GM18951 (cell line): ENCODE data around the gene TAF4B.
"Not testable (repeated sequence)": the region's sequence is repeated elsewhere in the genome, so short reads cannot be mapped to it uniquely, and the experiment has no call there.

Source experiments
- POLR2A ChIP-seq: IDR thresholded peaks from 4 replicates; pipeline ENCODE4 v1.6.1; 2011; ENCODE audit warnings: mild to moderate bottlenecking; ENCODE audit not compliant: insufficient read length, insufficient read depth; ENCODE audit errors: extremely low read depth
- in situ Hi-C: fragments of 300-500 bp; cut with MboI; formaldehyde crosslinking; loops from one replicate; pipeline ENCODE4 v1.12.0; 2022; ENCODE audit warnings: low sequenced_read_pairs, mixed read lengths, inconsistent platforms; ENCODE audit not compliant: unreplicated experiment

Gene TAF4B

GRCh38 chr18:26215247-26215970 lies 10.8 kb upstream of the TAF4B start:
- in situ Hi-C loops = no loop called here
- no peak for TF ChIP-seq POLR2A

GRCh38 chr18:26225022-26225693 lies 1.1 kb upstream of the TAF4B start:
- no peak for TF ChIP-seq POLR2A
- in situ Hi-C loops = no loop called here

- no peak for TF ChIP-seq POLR2A
- in situ Hi-C loops = no loop called here
Observed at GRCh38 chr18:26225915-26226228, 373 bp upstream of the TAF4B start.

- in situ Hi-C loops = no loop called here
- no peak for TF ChIP-seq POLR2A
Observed at GRCh38 chr18:26227051-26227670, 916 bp downstream of the TAF4B start.

GRCh38 chr18:26228562-26229260 lies 2.5 kb downstream of the TAF4B start:
- no peak for TF ChIP-seq POLR2A
- in situ Hi-C loops = no loop called here

GRCh38 chr18:26230497-26230896 lies 4.3 kb downstream of the TAF4B start:
- in situ Hi-C loops = no loop called here
- TF ChIP-seq POLR2A = no peak

- TF ChIP-seq POLR2A = no peak
- in situ Hi-C loops = no loop called here
Observed at GRCh38 chr18:26233208-26233607, 7.0 kb downstream of the TAF4B start.

- in situ Hi-C loops = not testable (repeated sequence)
Observed at GRCh38 chr18:26237363-26237762, 11.1 kb downstream of the TAF4B start.

- in situ Hi-C loops = not testable (repeated sequence)
Observed at GRCh38 chr18:26238718-26239117, 12.5 kb downstream of the TAF4B start.

GRCh38 chr18:26242392-26242791 lies 16.1 kb downstream of the TAF4B start:
- in situ Hi-C loops = not testable (repeated sequence)

- in situ Hi-C loops = not testable (repeated sequence)
Observed at GRCh38 chr18:26245434-26245833, 19.2 kb downstream of the TAF4B start.

- TF ChIP-seq POLR2A = no peak
- in situ Hi-C loops = no loop called here
Observed at GRCh38 chr18:26252411-26252810, 26.2 kb downstream of the TAF4B start.

GRCh38 chr18:26254808-26255207 lies 28.6 kb downstream of the TAF4B start:
- in situ Hi-C loops = not testable (repeated sequence)
